CD14-positive monocyte (primary cell): ENCODE measurements around the gene TATDN3. TPM values are rescaled to one million over a fixed set of nuclear protein-coding genes. Genes with fewer than 3 reads are reported as not detected.

ENCODE experiments used
- DNase-seq, 3 donors: peaks; one replicate each; pipeline ENCODE4 v3.0.0-alpha.2; 2011 to 2022
- H2AFZ ChIP-seq: 2 replicates; pipeline ENCODE4 v1.6.0; 2012; ENCODE audit warnings: mild to moderate bottlenecking, low read depth, low read length, inconsistent platforms; ENCODE audit not compliant: insufficient read depth, poor library complexity, severe bottlenecking
- H3K27ac ChIP-seq, 2 donors: 1 replicate in 1 of 2; 2 replicates in 1 of 2; pipeline ENCODE4 v1.5.1; 2012 to 2013; ENCODE audit warnings: low read length in 2 of 2, control low read depth in 1 of 2, inconsistent platforms in 1 of 2, low read depth in 1 of 2, mild to moderate bottlenecking in 1 of 2
- H3K27me3 ChIP-seq, 2 donors: one replicate each; pipeline versions ENCODE4 v1.6.0 to v1.6.1; 2011 to 2013; ENCODE audit warnings: low read length in 2 of 2; ENCODE audit not compliant: control insufficient read depth in 2 of 2, insufficient read depth in 2 of 2
- H3K36me3 ChIP-seq, 2 donors: replicated peaks in 1 of 2; 1 replicate in 1 of 2; 2 replicates in 1 of 2; pipeline versions ENCODE4 v1.5.1 to v1.6.1; 2012 to 2013; ENCODE audit warnings: low read length in 2 of 2, control low read depth in 1 of 2, inconsistent platforms in 1 of 2, mild to moderate bottlenecking in 1 of 2; ENCODE audit not compliant: insufficient read depth in 2 of 2, control insufficient read depth in 1 of 2
- H3K4me1 ChIP-seq, 2 donors: 1 replicate in 1 of 2; 2 replicates in 1 of 2; pipeline versions ENCODE4 v1.5.1 to v1.6.1; 2012 to 2013; ENCODE audit warnings: low read length in 2 of 2, control low read depth in 1 of 2, inconsistent platforms in 1 of 2, mild to moderate bottlenecking in 1 of 2, moderate library complexity in 1 of 2; ENCODE audit not compliant: insufficient read depth in 2 of 2, control insufficient read depth in 1 of 2
- H3K4me2 ChIP-seq: replicated peaks from 2 replicates; pipeline ENCODE3; 2012; ENCODE audit warnings: low read length, moderate library complexity, mild to moderate bottlenecking; ENCODE audit not compliant: poor library complexity, severe bottlenecking; ENCODE audit errors: extremely low read depth
- H3K4me3 ChIP-seq, 3 experiments: fragments of 200-600 bp in 1 of 3; sonication (generic) in 1 of 3; replicated peaks in 1 of 3; 1 replicate in 2 of 3; 2 replicates in 1 of 3; pipeline ENCODE4 v1.5.1; 2011 to 2013; ENCODE audit warnings: low read length in 3 of 3, mild to moderate bottlenecking in 3 of 3, control low read depth in 2 of 3, low read depth in 2 of 3, inconsistent platforms in 1 of 3, moderate library complexity in 1 of 3
- H3K79me2 ChIP-seq: 2 replicates; pipeline ENCODE4 v1.6.0; 2012; ENCODE audit warnings: mild to moderate bottlenecking, control low read depth, inconsistent platforms, low read length, moderate library complexity; ENCODE audit not compliant: insufficient read depth
- H3K9ac ChIP-seq: 2 replicates; pipeline ENCODE4 v1.6.0; 2017; ENCODE audit warnings: low read length, mild to moderate bottlenecking; ENCODE audit not compliant: insufficient read depth, poor library complexity, severe bottlenecking
- H3K9me3 ChIP-seq, 2 donors: replicated peaks in 1 of 2; 1 replicate in 1 of 2; 2 replicates in 1 of 2; pipeline versions ENCODE4 v1.5.1 to v1.6.1; 2012 to 2013; ENCODE audit warnings: low read length in 2 of 2, control low read depth in 1 of 2; ENCODE audit not compliant: control insufficient read depth in 1 of 2, insufficient read depth in 1 of 2
- H4K20me1 ChIP-seq: 2 replicates; pipeline ENCODE4 v1.6.0; 2012; ENCODE audit warnings: mild to moderate bottlenecking, low read length, control low read depth, moderate library complexity; ENCODE audit not compliant: insufficient read depth
- H3K27ac Mint-ChIP-seq, 7 donors: one replicate each; pipeline ENCODE4 v1.8.0; 2020; ENCODE audit warnings: mild to moderate bottlenecking in 7 of 7, mixed read lengths in 7 of 7, moderate library complexity in 6 of 7, inconsistent platforms in 2 of 7
- H3K27me3 Mint-ChIP-seq, 3 donors: one replicate each; pipeline ENCODE4 v1.8.0; 2021 to 2022; ENCODE audit warnings: low read depth in 3 of 3, mild to moderate bottlenecking in 3 of 3, mixed read lengths in 3 of 3, moderate library complexity in 3 of 3, inconsistent platforms in 1 of 3
- H3K36me3 Mint-ChIP-seq, 2 donors: one replicate each; pipeline ENCODE4 v1.8.0; 2020; ENCODE audit warnings: mixed read lengths in 2 of 2, inconsistent platforms in 1 of 2, mild to moderate bottlenecking in 1 of 2
- H3K4me1 Mint-ChIP-seq: one replicate; pipeline ENCODE4 v1.8.0; 2020; ENCODE audit warnings: mild to moderate bottlenecking, mixed read lengths
- H3K4me3 Mint-ChIP-seq, 2 donors: one replicate each; pipeline ENCODE4 v1.8.0; 2020; ENCODE audit warnings: mild to moderate bottlenecking in 2 of 2, mixed read lengths in 2 of 2, moderate library complexity in 1 of 2
- H3K9me3 Mint-ChIP-seq, 7 donors: one replicate each; pipeline ENCODE4 v1.8.0; 2020 to 2022; ENCODE audit warnings: mixed read lengths in 7 of 7, mild to moderate bottlenecking in 6 of 7, moderate library complexity in 6 of 7, inconsistent platforms in 2 of 7
- CTCF ChIP-seq: fragments of 200-600 bp; IDR thresholded peaks from one replicate; pipeline ENCODE4 v1.8.0; 2022; ENCODE audit warnings: antibody characterized with exemption, mild to moderate bottlenecking
- WGBS: methylation state at CpG from one replicate; pipeline ENCODE4 v1.1.5; 2013; ENCODE audit warnings: missing lambda C conversion rate; ENCODE audit not compliant: insufficient coverage; 5-methylcytosine and 5-hydroxymethylcytosine counted together
- intact Hi-C, 2 donors: fragments of 100-400 bp; cut with micrococcal nuclease; formaldehyde crosslinking; loops; one replicate each; pipeline versions ENCODE4 v1.15.0 to v1.15.1; 2023
- polyA plus RNA-seq, 3 donors: library from polyadenylated mRNA; depleted of rRNA in 1 of 3; unstranded in 2 of 3; stranded (reverse) in 1 of 3; fragments of 300-500 nt in 2 of 3; fragments of >200 nt in 1 of 3; fragmentation: Illumina TruSeq in 2 of 3; gene quantifications; 1 replicate in 2 of 3; 2 replicates in 1 of 3; pipeline ENCODE4 v1.2.3, GENCODE V29; 2012 to 2021

Gene TATDN3
- polyA plus RNA-seq, 3 donors: 12.1 to 34.3 (median 31.4) TPM

GRCh38 chr1:212822956-212823355, 31.3 kb downstream of the TATDN3 start:
- peaks cover 0 to 2% (median 1%) of the 10 kb centered on the region in 3 donors for H3K27me3 Mint-ChIP-seq
- peaks cover 26 to 43% (median 36%) of the 10 kb centered on the region in 7 donors for H3K9me3 Mint-ChIP-seq
- peaks cover 28 to 31% of the 10 kb centered on the region in 2 donors for H3K9me3 ChIP-seq
- no peaks in the 10 kb centered on the region for H3K27me3 ChIP-seq
- H4K20me1 ChIP-seq: no peaks in the 10 kb centered on the region
- TF ChIP-seq CTCF: no peak
- H3K79me2 ChIP-seq: no peaks in the 10 kb centered on the region
- WGBS: 100% methylated on average over 2 of the region's 3 CpGs
- no peak overlapping the region for H3K4me3 ChIP-seq
- no peak overlapping the region for H3K4me2 ChIP-seq
- no peak overlapping the region for H3K27ac ChIP-seq
- no peak overlapping the region for H2AFZ ChIP-seq
- H3K4me1 ChIP-seq: peaks cover 18 to 19% of the 10 kb centered on the region in 2 donors
- peaks cover 22% of the 10 kb centered on the region for H3K4me1 Mint-ChIP-seq
- H3K9ac ChIP-seq: no peak overlapping the region
- no peak overlapping the region for H3K4me3 Mint-ChIP-seq
- H3K36me3 Mint-ChIP-seq: peaks cover 2% of the 10 kb centered on the region in 2 donors
- no peak overlapping the region for H3K27ac Mint-ChIP-seq
- no peak for DNase-seq
- no peaks in the 10 kb centered on the region for H3K36me3 ChIP-seq
- intact Hi-C loops: no loop called here

- Histone ChIP-seq H3K4me1 (peaks cover 14% of the 10 kb centered on the region in 2 donors), H3K4me3 (no peak overlapping the region), H3K79me2 (no peaks in the 10 kb centered on the region), H3K27me3 (no peaks in the 10 kb centered on the region), H3K9ac (no peak overlapping the region), H2AFZ (no peak overlapping the region), H3K4me2 (no peak overlapping the region), H3K27ac (no peak overlapping the region), H4K20me1 (no peaks in the 10 kb centered on the region), H3K36me3 (no peaks in the 10 kb centered on the region), H3K9me3 (peaks cover 28 to 31% of the 10 kb centered on the region in 2 donors)
- Mint-ChIP-seq H3K4me3 (no peak overlapping the region), H3K36me3 (peaks cover 2% of the 10 kb centered on the region in 2 donors), H3K27me3 (peaks cover 0 to 2% (median 1%) of the 10 kb centered on the region in 3 donors), H3K27ac (no peak overlapping the region), H3K9me3 (peaks cover 26 to 43% (median 37%) of the 10 kb centered on the region in 7 donors), H3K4me1 (peaks cover 17% of the 10 kb centered on the region)
- intact Hi-C loops: no loop called here
- no peak for DNase-seq
- TF ChIP-seq CTCF: no peak
- WGBS: 100% methylated on average over 14 of the region's 16 CpGs
Observed at GRCh38 chr1:212824201-212824600, 32.5 kb downstream of the TATDN3 start.
